ENCODE measurements around the gene PLXNA4. TPM values are rescaled to one million over a fixed set of nuclear protein-coding genes. Genes with fewer than 3 reads are reported as not detected.
A peak's percentile ranks its signal among the peaks of the same experiment; 100 is the strongest.

The PLXNA4 gene
- total and polyA plus RNA-seq, 2 experiments from 2014 or later, result 7.3 to 33.3 TPM

GRCh38 chr7:132328760-132329159 is 247.5 kb downstream of the PLXNA4 start:
- H3K27ac ChIP-seq, result peak overlapping the region; percentile 83
- H3K27me3 ChIP-seq, result no peaks in the 10 kb centered on the region
- TF ChIP-seq CTCF (IDR thresholded peaks at IDR 0.05; ENCODE audit: low read depth, low read length), result no peak
- no peaks in the 10 kb centered on the region for H3K36me3 ChIP-seq
- no peak for DNase-seq (ENCODE audit: low read depth in 1 of 2, low spot score in 1 of 2)
- H3K9me3 ChIP-seq (ENCODE audit: low read depth), result no peaks in the 10 kb centered on the region
- peaks cover 34% of the 10 kb centered on the region for H3K4me1 ChIP-seq (ENCODE audit: low read depth)
- no peak overlapping the region for H3K4me3 ChIP-seq

- H3K27me3 ChIP-seq, result no peaks in the 10 kb centered on the region
- H3K4me1 ChIP-seq (ENCODE audit: low read depth), result peaks cover 30% of the 10 kb centered on the region
- TF ChIP-seq CTCF (IDR thresholded peaks at IDR 0.05; ENCODE audit: low read depth, low read length), result no peak
- no peaks in the 10 kb centered on the region for H3K36me3 ChIP-seq
- no peak overlapping the region for H3K4me3 ChIP-seq
- H3K27ac ChIP-seq, result peak overlapping the region; percentile 83
- DNase-seq (ENCODE audit: low read depth in 1 of 2, low spot score in 1 of 2), result peak in 1 of 2 donors; percentile 26
- no peaks in the 10 kb centered on the region for H3K9me3 ChIP-seq (ENCODE audit: low read depth)
Observed at GRCh38 chr7:132328047-132328620, 248.1 kb downstream of the PLXNA4 start.

- peak overlapping the region; percentile 83 for H3K27ac ChIP-seq
- H3K9me3 ChIP-seq (ENCODE audit: low read depth), result no peaks in the 10 kb centered on the region
- no peak for DNase-seq (ENCODE audit: low read depth in 1 of 2, low spot score in 1 of 2)
- no peaks in the 10 kb centered on the region for H3K27me3 ChIP-seq
- H3K4me1 ChIP-seq (ENCODE audit: low read depth), result peaks cover 30% of the 10 kb centered on the region
- H3K4me3 ChIP-seq, result no peak overlapping the region
- no peak for TF ChIP-seq CTCF (IDR thresholded peaks at IDR 0.05; ENCODE audit: low read depth, low read length)
- H3K36me3 ChIP-seq, result no peaks in the 10 kb centered on the region
Observed at GRCh38 chr7:132326878-132327589, 249.2 kb downstream of the PLXNA4 start.

GRCh38 chr7:132322970-132323369 is 253.3 kb downstream of the PLXNA4 start:
- no peaks in the 10 kb centered on the region for H3K9me3 ChIP-seq (ENCODE audit: low read depth)
- DNase-seq (ENCODE audit: low read depth in 1 of 2, low spot score in 1 of 2), result no peak
- no peaks in the 10 kb centered on the region for H3K36me3 ChIP-seq
- no peaks in the 10 kb centered on the region for H3K27me3 ChIP-seq
- H3K4me1 ChIP-seq (ENCODE audit: low read depth), result peaks cover 11% of the 10 kb centered on the region
- H3K4me3 ChIP-seq, result no peak overlapping the region
- no peak for TF ChIP-seq CTCF (IDR thresholded peaks at IDR 0.05; ENCODE audit: low read depth, low read length)
- H3K27ac ChIP-seq, result no peak overlapping the region

- Histone ChIP-seq H3K27ac (no peak overlapping the region), H3K9me3 (ENCODE audit: low read depth) (no peaks in the 10 kb centered on the region), H3K4me1 (ENCODE audit: low read depth) (no peaks in the 10 kb centered on the region), H3K4me3 (no peak overlapping the region), H3K27me3 (no peaks in the 10 kb centered on the region), H3K36me3 (no peaks in the 10 kb centered on the region)
- no peak for TF ChIP-seq CTCF (IDR thresholded peaks at IDR 0.05; ENCODE audit: low read depth, low read length)
- DNase-seq (ENCODE audit: low read depth in 1 of 2, low spot score in 1 of 2), result peak; percentile 24 to 29
Observed at GRCh38 chr7:132321387-132321786, 254.9 kb downstream of the PLXNA4 start.
